HL-60 (cell line): ENCODE measurements around the gene BRMS1L.

Source experiments
- POLR2AphosphoS5 ChIP-seq: IDR thresholded peaks from 2 replicates; pipeline ENCODE4 v1.6.1; 2012; ENCODE audit warnings: low read depth
- TF ChIP-seq, protein P1 (sequence below): IDR thresholded peaks from one replicate; pipeline ENCODE4 v1.5.1; 2011; ENCODE audit warnings: low read length, control low read depth, inconsistent platforms; ENCODE audit not compliant: insufficient read depth

- TF ChIP-seq, protein P1, sequence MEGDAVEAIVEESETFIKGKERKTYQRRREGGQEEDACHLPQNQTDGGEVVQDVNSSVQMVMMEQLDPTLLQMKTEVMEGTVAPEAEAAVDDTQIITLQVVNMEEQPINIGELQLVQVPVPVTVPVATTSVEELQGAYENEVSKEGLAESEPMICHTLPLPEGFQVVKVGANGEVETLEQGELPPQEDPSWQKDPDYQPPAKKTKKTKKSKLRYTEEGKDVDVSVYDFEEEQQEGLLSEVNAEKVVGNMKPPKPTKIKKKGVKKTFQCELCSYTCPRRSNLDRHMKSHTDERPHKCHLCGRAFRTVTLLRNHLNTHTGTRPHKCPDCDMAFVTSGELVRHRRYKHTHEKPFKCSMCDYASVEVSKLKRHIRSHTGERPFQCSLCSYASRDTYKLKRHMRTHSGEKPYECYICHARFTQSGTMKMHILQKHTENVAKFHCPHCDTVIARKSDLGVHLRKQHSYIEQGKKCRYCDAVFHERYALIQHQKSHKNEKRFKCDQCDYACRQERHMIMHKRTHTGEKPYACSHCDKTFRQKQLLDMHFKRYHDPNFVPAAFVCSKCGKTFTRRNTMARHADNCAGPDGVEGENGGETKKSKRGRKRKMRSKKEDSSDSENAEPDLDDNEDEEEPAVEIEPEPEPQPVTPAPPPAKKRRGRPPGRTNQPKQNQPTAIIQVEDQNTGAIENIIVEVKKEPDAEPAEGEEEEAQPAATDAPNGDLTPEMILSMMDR = no peak
- TF ChIP-seq POLR2AphosphoS5 = no peak
These were observed 53.1 kb downstream of the BRMS1L start for GRCh38 chr14:35879151-35879648.
